NCI-H446 (cell line): ENCODE results near the gene PDLIM4.
A peak's percentile ranks its signal among the peaks of the same experiment; 100 is the strongest.

Experiments
- DNase-seq, 2 experiments: peaks; one replicate each; lab custom pipeline; 2025; lab: John Stamatoyannopoulos, UW

PDLIM4 gene

DNA sequence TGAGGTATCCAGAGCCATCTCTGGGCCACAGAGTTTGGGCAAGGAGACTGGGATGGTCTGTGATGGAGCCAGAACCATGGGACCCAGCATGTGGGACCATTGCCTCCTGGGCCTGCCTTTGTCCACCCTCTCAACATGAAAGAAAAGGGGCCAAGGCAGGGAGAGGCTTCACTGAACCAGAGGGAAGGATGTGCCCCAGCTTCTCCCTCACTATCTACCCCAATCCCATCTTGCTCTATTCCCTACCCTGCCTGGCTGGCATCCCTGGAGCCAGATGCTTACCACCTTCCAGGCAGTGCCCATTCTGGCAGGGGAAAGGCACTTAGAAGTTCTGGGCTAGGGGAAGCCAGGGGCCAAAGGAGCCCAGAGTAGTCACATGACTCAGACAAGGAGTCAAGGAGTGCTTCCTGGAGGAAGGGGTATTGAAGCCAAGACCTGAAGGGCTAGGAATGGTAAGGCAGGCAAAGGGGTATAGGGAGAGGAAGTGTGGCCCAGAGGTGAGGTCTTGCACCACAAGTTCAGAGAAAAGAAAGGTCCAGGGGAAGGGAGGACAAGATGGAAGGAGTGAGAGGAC, 9.8 kb downstream of the PDLIM4 start:
- DNase-seq: no peak

DNA sequence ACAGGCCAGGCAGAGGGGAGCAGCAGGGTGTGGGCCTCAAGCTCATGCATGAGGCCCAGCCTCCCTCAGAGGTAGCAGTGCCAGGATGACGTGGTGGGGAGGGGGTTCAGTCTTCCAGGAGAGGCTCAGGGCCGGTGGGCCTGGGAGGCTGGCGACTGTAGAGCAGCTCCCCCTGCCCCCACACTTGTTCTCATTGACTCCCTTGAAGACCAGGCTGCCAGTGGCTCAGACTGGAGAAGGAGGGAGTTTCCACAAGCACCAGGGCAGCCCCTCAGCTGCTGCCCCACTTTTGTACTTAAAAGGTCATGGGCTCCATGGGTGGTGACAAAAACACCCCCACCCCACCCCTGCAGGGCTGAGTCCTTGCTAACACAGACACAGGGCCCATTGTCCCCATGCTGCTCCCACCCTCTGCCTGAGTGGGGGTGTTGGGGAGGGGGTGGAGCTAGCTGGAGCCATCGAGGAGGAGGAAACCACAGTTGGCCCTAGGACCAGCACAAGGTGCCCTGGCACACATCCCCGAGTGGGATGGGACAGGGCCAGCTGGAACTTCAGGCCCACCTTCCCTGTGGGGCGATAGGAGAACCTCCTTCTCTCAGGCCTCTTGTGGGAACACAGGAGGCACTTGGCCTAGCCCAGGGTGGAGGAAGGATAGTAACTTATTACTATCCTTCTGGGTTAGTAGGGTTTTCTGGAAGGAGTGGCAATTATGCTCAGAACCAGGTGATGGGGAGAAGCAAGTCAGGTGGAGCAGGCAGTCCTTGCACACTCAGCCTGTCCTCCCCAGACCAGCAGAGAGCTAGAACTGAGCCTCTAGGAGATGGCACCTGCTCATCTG, 10.7 kb downstream of the PDLIM4 start:
- no peak for DNase-seq

DNA sequence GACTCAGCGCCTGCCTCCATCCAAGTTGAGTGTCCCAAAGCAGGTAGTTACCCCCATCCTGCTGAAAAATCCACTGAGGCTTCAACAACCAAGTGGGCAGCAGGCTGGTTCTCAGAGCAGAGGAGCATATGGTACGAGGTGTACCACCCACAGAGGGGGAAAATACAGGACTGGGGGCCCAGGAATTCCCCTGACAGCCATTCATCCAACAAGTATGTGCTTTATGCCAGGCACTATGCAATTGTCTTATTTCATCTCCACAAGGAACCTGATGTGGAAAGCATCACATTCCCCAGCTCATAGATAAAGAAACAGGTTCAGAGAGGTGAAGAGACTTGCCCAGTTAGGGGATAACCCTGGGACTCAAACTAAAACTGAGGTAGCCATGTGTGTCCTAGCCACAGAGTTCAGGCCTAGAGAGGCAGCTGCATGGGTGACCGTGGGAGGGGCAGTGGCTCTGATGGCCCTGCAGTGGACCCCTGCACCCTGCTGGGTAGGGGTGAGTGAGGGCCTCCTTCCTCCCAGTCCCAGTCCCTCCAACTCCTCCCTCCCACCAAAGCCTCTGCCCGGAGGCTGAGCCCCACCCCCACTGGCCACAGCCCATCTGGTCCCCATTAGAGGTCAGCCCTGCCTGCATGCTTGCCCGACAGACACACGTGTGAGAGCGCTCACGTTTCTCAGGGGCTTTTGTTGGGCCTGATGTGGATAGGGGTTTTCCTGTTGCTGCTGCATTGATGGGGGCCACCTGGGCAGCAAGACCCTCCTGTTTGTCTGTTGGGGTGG, 11.5 kb downstream of the PDLIM4 start:
- no peak for DNase-seq

DNA sequence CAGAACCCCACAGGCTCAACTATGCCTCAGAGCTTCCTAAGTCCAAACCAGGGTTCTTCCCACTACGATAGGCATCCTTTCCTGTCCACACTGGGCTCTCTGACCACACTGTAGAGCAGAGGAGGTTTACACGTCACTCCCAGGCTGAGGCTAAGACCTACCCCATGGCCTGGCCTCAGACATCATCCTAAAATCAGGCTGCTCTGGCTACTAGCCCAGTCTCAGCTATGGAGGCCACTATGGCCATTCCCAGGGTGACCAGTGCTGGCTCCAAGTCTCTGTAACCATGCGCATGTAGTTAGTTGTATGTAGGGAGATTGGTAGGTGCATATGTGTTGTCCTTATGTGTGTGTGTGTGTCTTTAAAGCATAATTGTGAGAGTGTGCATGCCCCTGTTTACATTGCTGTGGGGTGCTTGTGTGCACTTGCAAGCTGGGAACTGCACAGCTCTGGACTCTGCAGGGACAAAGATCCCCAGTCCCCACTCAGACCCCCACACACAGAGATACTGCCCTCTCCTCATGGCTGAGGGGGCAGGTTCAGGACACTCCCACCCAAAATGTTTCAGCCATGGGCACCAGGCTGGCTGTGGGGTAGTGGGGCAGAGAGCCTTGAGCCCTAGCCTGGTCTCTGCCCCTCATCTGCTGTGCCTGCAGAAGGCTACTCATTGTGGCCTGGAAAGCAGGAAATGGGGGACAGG, 12.3 kb downstream of the PDLIM4 start:
- no peak for DNase-seq

DNA sequence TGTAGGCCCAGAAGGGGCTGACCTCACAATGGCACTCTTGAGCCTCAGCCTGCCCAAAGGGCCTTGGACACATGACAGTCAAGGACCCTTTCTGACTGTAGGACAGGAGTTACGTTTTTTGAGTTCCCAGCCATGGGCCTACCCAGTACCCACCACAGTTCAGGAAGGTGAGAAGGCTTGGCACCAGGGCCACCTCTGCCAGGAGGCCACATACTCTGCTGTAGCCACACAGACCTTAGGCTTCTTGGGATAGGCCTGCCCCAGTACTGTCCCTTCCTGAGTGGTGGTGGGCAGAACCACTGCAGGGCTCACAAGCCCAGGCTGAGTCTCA, 12.8 kb downstream of the PDLIM4 start:
- DNase-seq: no peak

DNA sequence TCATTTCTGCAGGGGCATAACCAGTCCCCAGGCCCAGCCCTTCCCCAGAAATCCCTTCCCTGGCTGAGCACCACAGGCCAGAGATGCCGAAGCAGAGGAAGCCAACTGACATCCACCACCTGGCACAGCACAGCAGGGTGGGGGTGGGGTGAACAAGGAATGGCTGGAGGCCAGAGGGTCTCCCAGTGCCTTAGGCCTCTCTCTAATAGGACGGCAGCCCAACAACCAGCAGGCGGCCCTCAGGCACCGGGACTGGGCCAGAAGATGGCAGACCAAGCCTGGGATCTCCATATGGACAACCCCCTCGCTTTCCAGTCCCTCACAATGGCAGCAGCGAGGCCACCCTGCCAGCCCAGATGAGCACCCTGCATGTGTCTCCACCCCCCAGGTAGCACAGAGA, 13.2 kb downstream of the PDLIM4 start:
- peak; percentile 36 to 86 for DNase-seq

DNA sequence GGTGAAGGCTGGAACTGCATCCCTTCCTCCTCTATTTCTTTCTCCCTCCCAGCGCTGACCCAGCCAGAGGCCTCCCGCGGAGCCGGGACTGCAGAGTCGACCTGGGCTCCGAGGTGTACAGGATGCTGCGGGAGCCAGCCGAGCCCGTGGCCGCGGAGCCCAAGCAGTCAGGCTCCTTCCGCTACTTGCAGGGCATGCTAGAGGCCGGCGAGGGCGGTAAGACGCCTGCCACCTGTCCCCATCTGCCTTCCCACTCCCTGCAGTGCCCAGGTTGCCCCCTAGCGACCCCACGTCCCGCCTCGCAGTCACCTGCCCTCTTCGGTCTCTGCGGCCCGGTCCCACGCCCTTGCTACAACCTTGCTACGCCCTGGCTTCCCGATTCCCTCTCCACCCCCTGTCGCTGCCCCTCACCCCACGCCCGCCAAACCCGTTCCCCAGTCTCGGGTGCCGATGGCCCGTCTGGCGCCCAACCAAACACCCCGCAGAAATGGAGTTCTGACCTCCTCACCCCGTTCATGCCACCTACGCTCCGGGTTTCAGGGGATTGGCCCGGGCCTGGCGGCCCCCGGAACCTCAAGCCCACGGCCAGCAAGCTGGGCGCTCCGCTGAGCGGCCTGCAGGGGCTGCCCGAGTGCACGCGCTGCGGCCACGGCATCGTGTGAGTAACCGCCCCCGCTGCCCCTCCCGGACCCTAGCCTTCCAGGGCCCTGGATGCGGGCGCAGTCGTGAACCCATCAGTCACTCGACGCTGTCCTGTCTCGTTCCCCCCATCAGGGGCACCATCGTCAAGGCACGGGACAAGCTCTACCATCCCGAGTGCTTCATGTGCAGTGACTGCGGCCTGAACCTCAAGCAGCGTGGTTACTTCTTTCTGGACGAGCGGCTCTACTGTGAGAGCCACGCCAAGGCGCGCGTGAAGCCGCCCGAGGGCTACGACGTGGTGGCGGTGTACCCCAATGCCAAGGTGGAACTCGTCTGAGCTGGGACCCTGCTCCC, 14.1 kb downstream of the PDLIM4 start:
- no peak for DNase-seq

DNA sequence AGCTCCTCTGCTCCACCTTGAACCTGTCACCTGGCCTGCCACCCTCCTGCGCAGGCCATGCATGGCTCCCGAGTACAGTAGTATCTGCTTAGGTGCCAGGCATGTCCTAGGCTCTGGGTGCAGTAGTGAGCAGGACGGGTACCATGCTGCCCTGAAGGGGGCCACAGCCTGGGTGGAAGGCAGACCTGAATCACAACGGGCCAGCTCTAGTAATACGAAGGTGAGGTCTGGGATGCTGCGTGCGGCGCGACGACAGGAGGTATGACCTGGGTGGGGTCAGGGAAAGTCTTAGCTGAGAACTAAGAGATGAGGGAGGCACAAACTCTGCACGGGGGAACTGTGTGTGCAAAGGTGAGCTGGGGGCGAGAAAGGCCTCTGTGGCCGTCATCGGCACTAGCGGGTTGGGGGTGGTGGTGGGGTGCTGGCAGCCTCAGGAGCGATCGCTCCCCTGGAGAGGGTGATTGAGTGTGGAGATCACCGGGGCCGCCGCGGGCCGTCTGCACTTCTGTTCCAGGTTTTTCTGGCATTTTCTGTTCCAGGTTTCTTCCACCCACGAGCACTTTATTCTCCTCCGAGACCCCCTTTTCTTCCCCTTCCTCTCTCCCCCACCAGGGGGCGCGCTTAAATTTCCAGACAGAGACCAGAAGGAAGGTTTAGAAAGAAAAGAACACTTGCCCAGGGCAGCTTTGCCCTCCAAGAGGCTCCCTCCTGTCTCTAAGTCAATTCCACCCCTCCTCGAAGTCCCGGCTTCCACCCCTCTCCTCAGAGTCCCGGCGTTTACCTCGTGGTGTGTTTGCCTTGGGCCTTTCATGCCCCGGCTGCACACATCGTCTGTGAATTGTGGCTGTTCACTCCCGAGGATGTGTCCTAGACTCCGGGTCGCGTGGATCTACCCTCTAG, 15.1 kb downstream of the PDLIM4 start:
- DNase-seq: peak in 1 of 2 experiments; percentile 69

DNA sequence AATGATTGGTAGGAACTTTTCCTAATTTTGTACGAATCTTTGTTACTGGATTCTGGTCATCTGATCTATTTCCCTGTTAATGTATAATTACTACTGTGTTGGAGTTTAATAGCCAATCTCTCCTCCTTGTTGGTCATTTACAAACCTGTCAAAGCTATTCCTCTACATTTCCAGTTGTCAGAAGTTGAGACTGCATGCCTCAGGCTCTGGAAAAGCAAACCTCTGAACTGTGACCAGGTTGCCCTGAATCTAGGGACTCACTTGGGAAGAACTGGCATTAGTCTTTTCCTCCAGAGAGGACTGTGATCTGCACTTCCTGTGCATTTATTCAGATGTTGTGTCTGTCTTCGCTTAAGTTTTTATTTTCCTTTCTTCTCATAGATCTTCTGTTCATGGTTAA, 16.1 kb downstream of the PDLIM4 start:
- no peak for DNase-seq

DNA sequence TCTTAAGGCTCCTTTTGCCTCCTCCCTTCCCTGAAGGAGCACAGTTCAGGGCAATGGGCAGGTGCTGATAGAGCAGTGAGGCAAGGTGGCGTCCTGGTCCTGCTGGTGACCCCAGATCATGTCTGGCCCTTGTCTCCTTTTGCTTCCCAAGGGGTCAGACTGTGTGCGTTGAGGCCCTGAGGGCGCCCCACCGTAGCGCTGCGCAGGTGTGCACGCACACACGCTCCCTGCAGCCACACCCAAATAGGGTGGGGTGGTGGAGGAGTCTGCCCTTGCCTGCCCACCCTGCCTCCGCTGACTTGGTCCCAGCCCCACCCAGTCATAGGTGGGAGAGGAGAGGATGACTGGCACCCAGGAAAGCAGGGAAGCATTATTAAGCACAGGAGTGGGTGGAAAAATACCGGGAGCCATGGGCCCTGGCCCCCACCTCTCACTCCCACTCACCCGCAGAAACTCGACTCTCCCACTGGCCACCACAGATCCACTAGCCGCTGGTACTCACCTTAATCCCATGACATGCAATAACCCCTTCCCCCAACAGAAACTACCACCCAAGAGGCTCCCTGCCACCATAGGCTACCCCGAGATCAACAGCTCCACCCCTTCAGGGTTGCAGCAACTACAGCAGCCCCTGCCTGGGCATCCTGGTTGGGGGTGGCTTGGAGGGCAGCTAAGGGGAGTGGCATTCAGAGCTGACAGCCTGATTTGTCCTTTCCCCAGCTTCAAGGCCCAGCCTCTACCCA, 16.7 kb downstream of the PDLIM4 start:
- no peak for DNase-seq

DNA sequence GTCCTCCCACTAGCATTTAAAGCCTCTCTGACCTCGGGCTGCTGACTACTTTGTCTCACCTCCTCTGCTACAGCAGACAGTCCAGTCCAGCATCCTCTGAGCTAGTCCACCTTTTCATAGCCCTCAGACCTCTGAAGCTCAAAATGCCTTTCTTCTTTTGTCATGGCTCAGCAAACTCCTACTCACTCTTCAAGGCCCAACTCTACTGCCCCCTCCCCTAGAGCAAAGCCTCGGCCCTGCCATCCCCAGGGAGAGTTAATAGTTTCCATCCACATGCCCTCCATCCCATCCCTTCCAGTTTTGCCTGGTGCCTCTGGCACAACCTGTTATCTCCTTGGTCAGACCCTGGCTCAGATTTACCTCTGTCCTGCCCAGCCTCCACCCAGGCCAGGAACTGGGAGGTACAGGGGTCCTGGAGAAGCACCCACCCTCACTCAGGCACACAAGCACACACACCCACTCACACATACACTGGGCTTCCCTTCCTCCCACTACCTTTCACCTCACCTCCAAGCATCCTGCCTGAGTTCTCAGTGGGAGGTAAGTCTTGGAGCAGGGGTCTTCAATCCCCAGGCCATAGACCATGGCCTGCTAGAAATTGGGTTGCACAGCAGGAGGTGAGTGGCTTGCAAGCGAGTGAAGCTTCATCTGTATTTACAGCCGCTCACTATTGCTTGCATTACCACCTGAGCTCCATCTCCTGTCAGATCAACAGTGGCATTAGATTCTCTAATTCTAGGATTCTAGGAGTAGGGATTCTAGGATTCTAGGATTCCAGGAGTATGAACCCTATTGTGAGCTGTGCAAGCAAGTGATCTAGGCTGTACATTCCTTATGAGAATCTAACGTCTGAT, 18.1 kb downstream of the PDLIM4 start:
- DNase-seq: no peak

DNA sequence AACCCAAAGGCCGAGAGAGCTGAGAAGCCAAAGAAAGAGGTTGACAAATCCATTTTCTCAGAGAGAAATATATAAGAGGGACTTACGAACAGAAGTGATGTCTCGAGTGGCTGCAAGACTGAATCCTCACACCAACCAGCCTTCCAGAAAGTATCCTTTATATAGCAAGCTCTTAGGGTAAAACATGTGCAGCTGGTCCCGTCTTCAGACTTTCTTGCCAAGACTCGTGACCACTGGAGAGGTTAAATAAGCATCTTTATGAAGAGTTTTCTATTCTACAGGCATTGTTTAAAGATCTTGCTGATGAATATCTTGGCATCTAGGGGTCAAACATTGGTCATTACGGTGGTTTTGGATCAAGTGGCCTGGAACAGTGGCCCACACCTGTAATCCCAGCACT, 19.8 kb downstream of the PDLIM4 start:
- DNase-seq: no peak

DNA sequence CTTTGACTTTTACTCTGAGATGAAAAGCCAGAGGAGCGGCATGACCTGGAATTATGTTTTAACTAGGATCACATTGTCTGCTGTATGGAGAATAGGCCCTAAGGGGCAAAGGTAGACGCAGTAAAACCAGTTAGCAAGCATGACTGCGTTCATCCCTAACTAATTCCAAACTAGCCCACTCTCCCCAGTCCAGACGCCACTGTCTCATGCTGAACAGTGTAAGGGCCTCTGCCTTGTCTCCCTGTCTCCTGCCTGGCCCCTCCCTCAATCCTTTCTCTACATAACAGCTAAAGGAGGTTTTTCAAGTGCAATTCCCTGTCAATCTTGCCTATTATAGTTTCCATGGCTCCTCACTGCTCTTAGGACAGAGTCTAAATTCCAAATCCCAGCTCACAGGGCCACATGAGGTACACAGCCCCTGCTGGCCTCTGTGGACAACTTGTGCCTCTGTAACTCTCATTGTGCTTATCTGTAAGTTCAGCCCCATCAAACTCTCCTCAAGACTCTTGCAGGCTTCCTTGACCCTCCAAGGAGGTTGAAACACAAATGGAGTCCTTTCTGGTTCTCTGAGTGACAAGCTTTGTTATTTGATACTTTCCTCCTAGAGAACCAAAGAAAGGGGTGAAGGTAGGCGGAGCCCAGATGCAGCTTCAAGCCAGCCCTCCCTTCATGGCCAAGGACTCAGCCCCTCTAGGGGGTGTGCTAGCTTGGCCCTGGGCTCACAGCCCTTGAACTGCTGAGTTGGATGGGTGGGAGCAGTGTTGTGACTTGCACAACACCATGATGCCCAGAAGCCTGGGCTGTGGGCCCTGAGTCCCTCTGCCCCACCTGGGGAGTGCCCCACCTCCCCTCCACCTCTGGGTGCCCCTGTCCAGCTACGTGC, 20.7 kb downstream of the PDLIM4 start:
- no peak for DNase-seq

DNA sequence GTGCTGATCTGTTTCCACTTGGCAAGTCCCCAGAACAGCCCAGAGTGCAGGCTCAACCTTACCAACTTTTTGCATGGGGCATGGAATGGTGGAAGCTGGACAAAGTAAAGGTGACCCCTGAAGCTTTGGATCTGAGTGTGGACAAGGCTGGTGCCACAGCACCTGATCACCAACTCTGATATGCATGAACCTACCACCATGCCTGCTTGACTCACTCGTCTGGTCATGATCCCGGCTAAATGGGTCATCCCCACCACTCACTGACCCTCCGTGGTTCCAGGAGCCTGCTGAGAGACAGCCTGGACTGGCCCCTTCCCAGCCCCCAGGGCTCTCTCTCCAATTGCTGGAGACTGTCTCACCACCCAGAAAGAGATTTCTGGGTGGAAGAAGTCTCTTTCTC, 22.3 kb downstream of the PDLIM4 start:
- no peak for DNase-seq

DNA sequence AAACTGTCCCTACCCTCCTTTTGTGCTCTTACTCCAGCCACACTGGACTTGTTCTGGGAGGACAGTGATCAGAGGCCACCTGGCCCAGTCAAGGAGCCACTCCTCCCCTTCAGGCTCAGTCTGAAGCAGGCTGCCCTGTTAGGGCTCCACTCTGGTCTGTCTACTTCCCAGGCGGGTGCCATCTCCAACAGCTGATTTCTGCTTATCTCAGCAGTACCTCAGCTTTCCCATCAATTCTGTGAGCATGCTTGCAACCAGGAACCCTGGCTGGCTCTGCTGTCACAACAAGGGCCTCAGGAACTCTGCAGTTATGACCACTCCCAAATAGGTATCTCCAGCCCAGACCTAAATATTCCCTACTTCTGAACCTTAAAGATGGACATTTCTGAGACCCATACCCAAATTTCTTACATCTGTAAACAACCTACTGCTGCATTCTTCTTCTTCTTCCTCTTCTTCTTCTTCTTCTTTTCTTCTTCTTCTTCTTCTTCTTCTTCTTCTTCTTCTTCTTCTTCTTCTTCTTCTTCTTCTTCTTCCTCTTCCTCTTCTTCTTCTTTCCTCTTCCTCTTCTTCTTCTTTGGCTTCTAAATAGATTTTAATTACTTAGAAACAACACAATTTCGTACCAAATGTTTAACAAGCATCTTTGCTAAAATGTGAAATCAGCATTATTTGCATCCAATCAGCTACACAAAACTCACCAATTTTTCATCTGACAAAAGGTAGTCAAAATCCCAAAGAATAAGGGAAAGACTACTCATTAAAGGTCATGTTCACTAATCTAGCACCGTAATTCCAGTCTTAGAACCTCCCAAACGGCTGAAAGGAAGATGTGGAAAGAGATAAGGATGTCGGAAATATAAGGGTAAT, 23.1 kb downstream of the PDLIM4 start:
- DNase-seq: no peak

DNA sequence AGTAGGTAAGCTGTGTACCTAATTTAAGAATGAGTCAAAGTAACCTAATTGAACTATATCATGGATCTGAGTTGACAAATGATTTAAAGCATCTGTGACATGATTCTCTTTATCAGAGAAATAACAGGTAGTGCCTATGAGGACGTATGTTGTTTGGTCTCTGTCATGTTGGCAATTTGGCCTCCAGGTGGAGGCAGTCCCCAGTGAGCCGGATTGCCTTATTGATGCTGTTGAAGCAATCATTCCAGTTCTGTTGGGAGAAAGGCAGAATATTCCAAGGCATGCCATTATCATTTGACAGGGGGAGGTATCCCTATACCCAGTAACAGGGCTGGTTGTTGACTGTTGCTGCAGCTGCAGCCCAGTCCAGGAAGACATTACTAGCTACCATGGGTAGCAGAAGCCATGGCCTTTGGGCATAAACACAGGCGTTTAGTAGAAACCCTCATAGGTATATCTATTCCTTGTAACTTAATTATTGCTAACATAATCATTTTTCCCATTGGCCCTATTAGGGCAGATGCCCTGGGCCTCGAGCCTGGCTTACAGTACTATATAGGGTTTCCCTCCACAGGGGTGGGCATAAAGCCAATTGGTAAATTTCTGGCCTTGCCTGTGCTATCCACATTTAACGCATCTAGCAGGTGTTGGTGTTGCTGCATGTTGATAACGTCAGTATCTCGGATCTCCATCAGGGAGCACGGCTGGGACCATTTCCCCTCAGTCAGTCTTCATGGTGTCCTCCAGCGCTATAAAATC, 24.5 kb downstream of the PDLIM4 start:
- no peak for DNase-seq
